GM21447 (cell line): ENCODE results near the gene EPB42.
"Not testable (repeated sequence)": the region's sequence is repeated elsewhere in the genome, so short reads cannot be mapped to it uniquely, and the experiment has no call there.

ENCODE experiments used
- ATAC-seq: cut with Tn5 transposase; IDR thresholded peaks from one replicate; pipeline ENCODE4 v1.9.1; 2021; ENCODE audit not compliant: unreplicated experiment

The EPB42 gene

GRCh38 chr15:43242616-43243015 lies 21.8 kb upstream of the EPB42 start:
- no peak for ATAC-seq

GRCh38 chr15:43241100-43241499 lies 20.3 kb upstream of the EPB42 start:
- no peak for ATAC-seq

- ATAC-seq, result peak; percentile 67
Observed at GRCh38 chr15:43239732-43240491, 19.1 kb upstream of the EPB42 start.

GRCh38 chr15:43238671-43239131 lies 17.9 kb upstream of the EPB42 start:
- ATAC-seq, result no peak

GRCh38 chr15:43237842-43238470 lies 17.1 kb upstream of the EPB42 start:
- no peak for ATAC-seq

- no peak for ATAC-seq
Observed at GRCh38 chr15:43235536-43235935, 14.7 kb upstream of the EPB42 start.

GRCh38 chr15:43232289-43232874 lies 11.6 kb upstream of the EPB42 start:
- no peak for ATAC-seq

- ATAC-seq, result no peak
Observed at GRCh38 chr15:43230640-43231115, 9.9 kb upstream of the EPB42 start.

- ATAC-seq, result no peak
Observed at GRCh38 chr15:43229977-43230376, 9.2 kb upstream of the EPB42 start.

- ATAC-seq, result no peak
Observed at GRCh38 chr15:43226436-43227305, 5.9 kb upstream of the EPB42 start.

- ATAC-seq, result not testable (repeated sequence)
Observed at GRCh38 chr15:43225950-43226255, 5.1 kb upstream of the EPB42 start.

- ATAC-seq, result no peak
Observed at GRCh38 chr15:43225201-43225949, 4.6 kb upstream of the EPB42 start.

GRCh38 chr15:43221422-43221821 lies 604 bp upstream of the EPB42 start:
- no peak for ATAC-seq

- no peak for ATAC-seq
Observed at GRCh38 chr15:43219929-43220928, 589 bp downstream of the EPB42 start.

- ATAC-seq, result no peak
Observed at GRCh38 chr15:43218908-43219706, 1.7 kb downstream of the EPB42 start.

GRCh38 chr15:43215961-43216360 lies 4.9 kb downstream of the EPB42 start:
- ATAC-seq, result no peak

GRCh38 chr15:43214592-43215295 lies 6.1 kb downstream of the EPB42 start:
- no peak for ATAC-seq

GRCh38 chr15:43214169-43214568 lies 6.6 kb downstream of the EPB42 start:
- no peak for ATAC-seq
